Measurements from ENCODE around the gene STX4.

Gene STX4

GRCh38 chr16:31071861-31072260 is 38.5 kb downstream of the STX4 start:
- no peak for DNase-seq

- DNase-seq = no peak
These were observed 39.3 kb downstream of the STX4 start for GRCh38 chr16:31072540-31073141.

- peak; percentile 93 for DNase-seq
These were observed 40.0 kb downstream of the STX4 start for GRCh38 chr16:31073142-31073969.

- peak; percentile 99 for DNase-seq
These were observed 40.8 kb downstream of the STX4 start, which contains the start of the genes ZNF646 and ZNF668 for GRCh38 chr16:31073970-31074813. ZNF646 (plus strand) TSS chr16:31074422; CDS start chr16:31076325, 1,903 bp downstream. ZNF668 (minus strand) TSS chr16:31074240; CDS start chr16:31064459, 9,781 bp downstream.

GRCh38 chr16:31074814-31075183 is 41.4 kb downstream of the STX4 start:
- no peak for DNase-seq

- no peak for DNase-seq
These were observed 43.0 kb downstream of the STX4 start for GRCh38 chr16:31076319-31076718.

GRCh38 chr16:31077024-31077423 is 43.7 kb downstream of the STX4 start:
- DNase-seq = no peak

GRCh38 chr16:31077592-31078396 is 44.4 kb downstream of the STX4 start:
- DNase-seq = no peak

- no peak for DNase-seq
These were observed 45.4 kb downstream of the STX4 start for GRCh38 chr16:31078597-31079341.

- no peak for DNase-seq
These were observed 46.1 kb downstream of the STX4 start for GRCh38 chr16:31079342-31079944.

- no peak for DNase-seq
These were observed 46.8 kb downstream of the STX4 start for GRCh38 chr16:31080035-31080629.

GRCh38 chr16:31080756-31081419 is 47.5 kb downstream of the STX4 start:
- DNase-seq = no peak

GRCh38 chr16:31081428-31082351 is 48.3 kb downstream of the STX4 start:
- no peak for DNase-seq

GRCh38 chr16:31082368-31083045 is 49.1 kb downstream of the STX4 start:
- no peak for DNase-seq

- DNase-seq = no peak
These were observed 49.7 kb downstream of the STX4 start for GRCh38 chr16:31083081-31083480.

GRCh38 chr16:31083556-31083955 is 50.2 kb downstream of the STX4 start:
- no peak for DNase-seq

- DNase-seq = no peak
These were observed 50.6 kb downstream of the STX4 start for GRCh38 chr16:31083981-31084380.

- no peak for DNase-seq
These were observed 51.4 kb downstream of the STX4 start for GRCh38 chr16:31084584-31085302.

Measured in NCI-H510A (cell line).